HG03025 (cell line): ENCODE measurements around the gene KCNJ9.
"Not testable (repeated sequence)": the region's sequence is repeated elsewhere in the genome, so short reads cannot be mapped to it uniquely, and the experiment has no call there.

Source experiments
- ATAC-seq: cut with Tn5 transposase; IDR thresholded peaks from one replicate; pipeline ENCODE4 v1.9.1; 2021; ENCODE audit warnings: mild to moderate bottlenecking, moderate library complexity; ENCODE audit not compliant: unreplicated experiment, low FRiP score

Gene KCNJ9

GRCh38 chr1:160081261-160081936, at the start of gene KCNJ9:
TSS of gene KCNJ9 (plus strand) at chr1:160081538. CDS start at chr1:160084031, 2,493 bp downstream.
- no peak for ATAC-seq

- ATAC-seq: peak; percentile 2
Observed at GRCh38 chr1:160032165-160032820, 49.0 kb upstream of the KCNJ9 start.

GRCh38 chr1:160040476-160040875, 40.9 kb upstream of the KCNJ9 start:
- no peak for ATAC-seq

- no peak for ATAC-seq
Observed at GRCh38 chr1:160043543-160043942, 37.8 kb upstream of the KCNJ9 start.

GRCh38 chr1:160045653-160046052, 35.7 kb upstream of the KCNJ9 start:
- ATAC-seq: no peak

- no peak for ATAC-seq
Observed at GRCh38 chr1:160046494-160047110, 34.7 kb upstream of the KCNJ9 start.

GRCh38 chr1:160047111-160047991, 34.0 kb upstream of the KCNJ9 start:
- no peak for ATAC-seq

GRCh38 chr1:160048335-160048734, 33.0 kb upstream of the KCNJ9 start:
- no peak for ATAC-seq

GRCh38 chr1:160049101-160049500, 32.2 kb upstream of the KCNJ9 start:
- ATAC-seq: no peak

- ATAC-seq: not testable (repeated sequence)
Observed at GRCh38 chr1:160050182-160050581, 31.2 kb upstream of the KCNJ9 start.

GRCh38 chr1:160050619-160051018, 30.7 kb upstream of the KCNJ9 start:
- ATAC-seq: no peak

GRCh38 chr1:160052936-160053335, 28.4 kb upstream of the KCNJ9 start:
- no peak for ATAC-seq

- ATAC-seq: no peak
Observed at GRCh38 chr1:160053548-160054365, 27.6 kb upstream of the KCNJ9 start.

GRCh38 chr1:160056648-160057169, 24.6 kb upstream of the KCNJ9 start:
- no peak for ATAC-seq

- ATAC-seq: no peak
Observed at GRCh38 chr1:160058087-160058486, 23.3 kb upstream of the KCNJ9 start.

GRCh38 chr1:160061369-160062229, 19.7 kb upstream of the KCNJ9 start:
- ATAC-seq: no peak

GRCh38 chr1:160062230-160062532, 19.2 kb upstream of the KCNJ9 start:
- ATAC-seq: no peak

GRCh38 chr1:160063176-160063575, 18.2 kb upstream of the KCNJ9 start:
- no peak for ATAC-seq

GRCh38 chr1:160064164-160064563, 17.2 kb upstream of the KCNJ9 start:
- ATAC-seq: no peak
